K562 (cell line): ENCODE data around the gene RIN3. TPM values are rescaled to one million over a fixed set of nuclear protein-coding genes. Genes with fewer than 3 reads are reported as not detected.

Source experiments
- ATAC-seq: fragments of 200-7000 bp; cut with Tn5 transposase; 3 replicates; pipeline ENCODE4 v1.9.1; 2020; ENCODE audit warnings: moderate library complexity
- BruUV-seq: library from RNA; stranded (reverse); fragments of 400-500 nt; replicated peaks from 2 replicates; lab custom pipeline; 2021; lab: Mats Ljungman, UMichigan
- CTCF ChIA-PET: fragments of 300-600 bp; formaldehyde crosslinking; extraction: SDS; loops from one replicate; lab custom pipeline; 2021; ENCODE audit warnings: low intra/inter-chr PET ratio; lab: Yijun Ruan, JAX
- POLR2A ChIA-PET: fragments of 300-600, 350-650 bp; sonication (Branson Sonifier 250); formaldehyde crosslinking; extraction: SDS; loops from one replicate; lab custom pipeline; 2021; ENCODE audit warnings: antibody characterized with exemption, inconsistent platforms; lab: Yijun Ruan, JAX
- DNase-seq, 4 experiments: peaks; one replicate each; pipeline versions ENCODE4 v3.0.0 to v3.0.0-alpha.2; 2011 to 2018; ENCODE audit warnings: low spot score in 3 of 4, mixed read lengths in 3 of 4; ENCODE audit errors: extremely low read depth in 1 of 4
- FAIRE-seq: peaks from 2 replicates; lab custom pipeline; 2011; peaks lifted over from hg19 to GRCh38; lab: Jason Lieb, UNC
- H2AFZ ChIP-seq: 2 replicates; pipeline ENCODE4 v1.6.0; 2011; ENCODE audit warnings: low read depth, low read length, control low read depth, inconsistent platforms
- H3K27ac ChIP-seq: fragments of 200-600 bp; 3 replicates; pipeline ENCODE4 v1.8.0; 2011; ENCODE audit warnings: low read depth, mild to moderate bottlenecking, control low read depth, inconsistent platforms, low read length, moderate library complexity, mixed read lengths; ENCODE audit errors: extremely low read depth
- H3K27me3 ChIP-seq, 2 experiments: fragments of 300-600 bp in 1 of 2; 2 replicates in 1 of 2; 3 replicates in 1 of 2; pipeline versions ENCODE4 v1.6.0 to v1.8.0; 2011; ENCODE audit warnings: inconsistent platforms in 2 of 2, low read length in 2 of 2, mild to moderate bottlenecking in 1 of 2, mixed read lengths in 1 of 2, moderate library complexity in 1 of 2; ENCODE audit not compliant: control insufficient read depth in 2 of 2, insufficient read depth in 2 of 2
- H3K36me3 ChIP-seq: fragments of 300-600 bp; 3 replicates; pipeline ENCODE4 v1.8.0; 2011; ENCODE audit warnings: mild to moderate bottlenecking, low read length, inconsistent platforms; ENCODE audit not compliant: control insufficient read depth, insufficient read depth
- H3K4me1 ChIP-seq, 2 experiments: fragments of 200-600 bp in 1 of 2; replicated peaks in 1 of 2; 2 replicates in 1 of 2; 3 replicates in 1 of 2; pipeline versions ENCODE4 v1.5.1 to v1.8.0; 2011; ENCODE audit warnings: inconsistent platforms in 2 of 2, low read length in 2 of 2, mild to moderate bottlenecking in 1 of 2, mixed read lengths in 1 of 2, moderate library complexity in 1 of 2; ENCODE audit not compliant: control insufficient read depth in 2 of 2, insufficient read depth in 2 of 2
- H3K4me2 ChIP-seq: 2 replicates; pipeline ENCODE4 v1.6.1; 2011; ENCODE audit warnings: low read length, control low read depth, inconsistent platforms, mixed read lengths; ENCODE audit not compliant: insufficient read depth
- H3K4me3 ChIP-seq: fragments of 200-600 bp; sonication (generic), shearing (Covaris generic); 2 replicates; pipeline ENCODE4 v1.5.1; 2016; ENCODE audit warnings: control low read depth, inconsistent platforms
- H3K79me2 ChIP-seq: fragments of 200-600 bp; 3 replicates; pipeline ENCODE4 v1.8.0; 2011; ENCODE audit warnings: low read length, inconsistent platforms; ENCODE audit not compliant: control insufficient read depth, insufficient read depth
- H3K9ac ChIP-seq, 2 experiments: 2 replicates each; pipeline versions ENCODE4 v1.6.0 to v1.6.1; 2011; ENCODE audit warnings: low read depth in 2 of 2, low read length in 2 of 2, control low read depth in 1 of 2, inconsistent platforms in 1 of 2, mild to moderate bottlenecking in 1 of 2, mixed read lengths in 1 of 2; ENCODE audit not compliant: insufficient read depth in 1 of 2
- H3K9me1 ChIP-seq: one replicate; pipeline ENCODE4 v1.6.0; 2011; ENCODE audit warnings: inconsistent platforms, mild to moderate bottlenecking, low read length, moderate library complexity; ENCODE audit not compliant: control insufficient read depth, insufficient read depth
- H3K9me3 ChIP-seq: replicated peaks from 2 replicates; pipeline ENCODE4 v1.5.1; 2011; ENCODE audit warnings: low read depth, low read length, inconsistent platforms; ENCODE audit not compliant: control insufficient read depth, insufficient read depth
- H4K20me1 ChIP-seq: replicated peaks from 2 replicates; pipeline ENCODE4 v1.6.1; 2011; ENCODE audit warnings: low read length, inconsistent platforms, mixed read lengths; ENCODE audit not compliant: control insufficient read depth, insufficient read depth
- GABPA ChIP-seq: fragments of 200-800 bp; sonication (Bioruptor generic); conservative IDR thresholded peaks from 2 replicates; pipeline ENCODE4 v1.6.1; 2016; ENCODE audit warnings: low read depth, missing genetic modification characterization, missing compliant biosample characterization
- TFAM ChIP-seq: fragments of 250-450 bp; sonication (Bioruptor Pico); conservative IDR thresholded peaks from 2 replicates; pipeline ENCODE4 v1.5.0; 2021; ENCODE audit warnings: mild to moderate bottlenecking, moderate library complexity
- ZBTB17 ChIP-seq: fragments of 450-650 bp; formaldehyde crosslinking; IDR thresholded peaks from 2 replicates; pipeline ENCODE4 v1.4.0; 2020; ENCODE audit warnings: mild to moderate bottlenecking
- ZNF507 ChIP-seq: conservative IDR thresholded peaks from 2 replicates; pipeline ENCODE4 v1.6.1; 2017; ENCODE audit warnings: missing genetic modification characterization, missing compliant biosample characterization
- WGBS: fragments of 100-300 bp; shearing (Covaris generic); methylation state at CpG from one replicate; pipeline ENCODE4 v1.1.6; 2016; ENCODE audit warnings: low coverage, mixed read lengths; ENCODE audit not compliant: insufficient coverage; ENCODE audit errors: missing lambda C conversion rate; 5-methylcytosine and 5-hydroxymethylcytosine counted together
- in situ Hi-C: fragments of 300-500 bp; cut with MboI; formaldehyde crosslinking; loops from 4 replicates; pipeline ENCODE4 v1.15.0; 2018; ENCODE audit warnings: inconsistent platforms, mixed read lengths
- intact Hi-C: fragments of 100-400 bp; cut with micrococcal nuclease; formaldehyde crosslinking; loops from 2 replicates; pipeline ENCODE4 v1.14.2; 2022
- polyA plus RNA-seq, 8 experiments: library from polyadenylated mRNA; depleted of rRNA in 4 of 8; stranded (reverse) in 5 of 8; unstranded in 3 of 8; fragments of >200 nt; fragmentation: Nextera tagmentation in 2 of 8; fragmentation: Illumina TruSeq in 1 of 8; extraction: Ambion mirVana in 2 of 8; extraction: Trizol in 1 of 8; gene quantifications; 2 replicates each; pipeline versions ENCODE4 v1.2.1 to v1.2.3, GENCODE V29; 2011 to 2014; ENCODE audit warnings: inconsistent platforms in 1 of 8, missing spikeins in 1 of 8
- total RNA-seq, 7 experiments: library from RNA; depleted of rRNA in 6 of 7; stranded (reverse); fragments of >200 nt in 6 of 7; fragmentation: Illumina TruSeq in 2 of 7; extraction: Trizol in 2 of 7; gene quantifications; 2 replicates each; pipeline versions ENCODE4 v1.2.1 to v1.2.3, GENCODE V29; 2011 to 2021; ENCODE audit warnings: low replicate concordance in 1 of 7
- TF ChIP-seq, protein P1 (sequence below): fragments of 250-450 bp; sonication (Bioruptor Pico); IDR thresholded peaks from 2 replicates; pipeline ENCODE4 v1.4.0; 2020
- TF ChIP-seq, protein P2 (sequence below): fragments of 250-450 bp; sonication (Bioruptor Pico); IDR thresholded peaks from 2 replicates; pipeline ENCODE4 v1.5.0; 2020; ENCODE audit warnings: mild to moderate bottlenecking, borderline replicate concordance
- TF ChIP-seq, protein P3 (sequence below): sonication (generic); formaldehyde crosslinking; IDR thresholded peaks from 2 replicates; pipeline ENCODE4 v1.8.1; 2022; ENCODE audit warnings: missing genetic modification reagents

Gene RIN3
- total and polyA plus RNA-seq, 9 of the 15 experiments (the other 6 are each of a cell fraction or from before 2014, with no cell fraction given): 0.01 to 0.49 (median 0.08) TPM; not detected in 5

DNA sequence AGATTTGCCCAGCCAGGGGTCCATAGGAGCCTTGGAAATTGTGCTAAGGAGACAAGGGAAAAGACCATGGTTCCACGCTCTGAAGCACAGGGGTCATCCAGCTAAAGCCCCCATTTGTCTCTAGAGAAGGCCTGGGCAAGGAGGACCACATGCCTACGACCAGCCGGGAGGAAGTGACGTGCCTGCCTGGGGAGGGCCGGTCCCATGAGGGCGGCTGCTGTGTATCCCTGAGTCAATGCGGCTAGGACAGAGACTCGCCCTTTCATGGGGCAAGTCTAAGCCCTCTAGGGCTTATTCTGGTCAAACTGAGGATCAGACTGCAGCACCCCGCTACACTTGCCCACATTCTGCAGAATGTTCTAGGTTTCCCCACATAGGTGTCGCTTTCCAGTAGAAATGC, 20.6 kb upstream of the RIN3 start:
- no peak overlapping the region for H3K4me2 ChIP-seq
- ATAC-seq: no peak

DNA sequence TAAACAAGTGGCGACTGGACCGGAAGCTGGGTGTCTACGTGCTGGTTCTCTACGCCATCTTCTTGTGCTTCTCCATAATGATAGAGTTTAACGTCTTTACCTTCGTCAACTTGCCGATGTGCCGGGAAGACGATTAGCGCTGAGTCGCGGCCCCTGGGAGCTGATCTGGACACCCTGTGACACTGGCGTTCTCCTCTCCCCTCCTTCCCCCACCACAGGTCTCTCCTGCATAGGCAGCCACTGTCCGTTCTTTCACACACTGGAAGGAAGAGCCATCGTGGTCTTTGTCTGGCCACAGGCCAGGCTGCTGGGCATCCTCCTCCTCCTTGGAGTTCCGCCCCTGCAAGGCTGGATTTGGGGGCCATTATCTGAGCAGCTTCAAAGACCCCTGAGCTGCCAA, 20.1 kb upstream of the RIN3 start:
- CTCF ChIA-PET: no interaction called here
- DNase-seq: no peak
- BruUV-seq: no TSS peak
- TF ChIP-seq ZNF507 (tag): no peak
- TF ChIP-seq, protein P1, sequence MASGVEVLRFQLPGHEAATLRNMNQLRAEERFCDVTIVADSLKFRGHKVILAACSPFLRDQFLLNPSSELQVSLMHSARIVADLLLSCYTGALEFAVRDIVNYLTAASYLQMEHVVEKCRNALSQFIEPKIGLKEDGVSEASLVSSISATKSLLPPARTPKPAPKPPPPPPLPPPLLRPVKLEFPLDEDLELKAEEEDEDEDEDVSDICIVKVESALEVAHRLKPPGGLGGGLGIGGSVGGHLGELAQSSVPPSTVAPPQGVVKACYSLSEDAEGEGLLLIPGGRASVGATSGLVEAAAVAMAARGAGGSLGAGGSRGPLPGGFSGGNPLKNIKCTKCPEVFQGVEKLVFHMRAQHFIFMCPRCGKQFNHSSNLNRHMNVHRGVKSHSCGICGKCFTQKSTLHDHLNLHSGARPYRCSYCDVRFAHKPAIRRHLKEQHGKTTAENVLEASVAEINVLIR (CRISPR knock-in tag): no peak
- TF ChIP-seq, protein P2, sequence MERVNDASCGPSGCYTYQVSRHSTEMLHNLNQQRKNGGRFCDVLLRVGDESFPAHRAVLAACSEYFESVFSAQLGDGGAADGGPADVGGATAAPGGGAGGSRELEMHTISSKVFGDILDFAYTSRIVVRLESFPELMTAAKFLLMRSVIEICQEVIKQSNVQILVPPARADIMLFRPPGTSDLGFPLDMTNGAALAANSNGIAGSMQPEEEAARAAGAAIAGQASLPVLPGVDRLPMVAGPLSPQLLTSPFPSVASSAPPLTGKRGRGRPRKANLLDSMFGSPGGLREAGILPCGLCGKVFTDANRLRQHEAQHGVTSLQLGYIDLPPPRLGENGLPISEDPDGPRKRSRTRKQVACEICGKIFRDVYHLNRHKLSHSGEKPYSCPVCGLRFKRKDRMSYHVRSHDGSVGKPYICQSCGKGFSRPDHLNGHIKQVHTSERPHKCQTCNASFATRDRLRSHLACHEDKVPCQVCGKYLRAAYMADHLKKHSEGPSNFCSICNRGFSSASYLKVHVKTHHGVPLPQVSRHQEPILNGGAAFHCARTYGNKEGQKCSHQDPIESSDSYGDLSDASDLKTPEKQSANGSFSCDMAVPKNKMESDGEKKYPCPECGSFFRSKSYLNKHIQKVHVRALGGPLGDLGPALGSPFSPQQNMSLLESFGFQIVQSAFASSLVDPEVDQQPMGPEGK: no peak
- TF ChIP-seq ZBTB17: no peak
- no peak for TF ChIP-seq TFAM

More for the DNA sequence above, 20.6 kb upstream of the RIN3 start:
- no peaks in the 10 kb centered on the region for H3K9me1 ChIP-seq
- H3K79me2 ChIP-seq: no peaks in the 10 kb centered on the region
- no peak overlapping the region for H3K27ac ChIP-seq
- no peak overlapping the region for H3K9ac ChIP-seq
- no peak overlapping the region for H2AFZ ChIP-seq
- H4K20me1 ChIP-seq: no peaks in the 10 kb centered on the region
- H3K4me1 ChIP-seq: no peaks in the 10 kb centered on the region
- H3K27me3 ChIP-seq: peaks cover 3 to 49% of the 10 kb centered on the region in 2 experiments; a peak in 4 of 5 replicates
- no peaks in the 10 kb centered on the region for H3K36me3 ChIP-seq
- TF ChIP-seq GABPA (tag): 0 out of 2 replicates have a peak, but pooled peaks have one; percentile 20
- TF ChIP-seq, protein P3, sequence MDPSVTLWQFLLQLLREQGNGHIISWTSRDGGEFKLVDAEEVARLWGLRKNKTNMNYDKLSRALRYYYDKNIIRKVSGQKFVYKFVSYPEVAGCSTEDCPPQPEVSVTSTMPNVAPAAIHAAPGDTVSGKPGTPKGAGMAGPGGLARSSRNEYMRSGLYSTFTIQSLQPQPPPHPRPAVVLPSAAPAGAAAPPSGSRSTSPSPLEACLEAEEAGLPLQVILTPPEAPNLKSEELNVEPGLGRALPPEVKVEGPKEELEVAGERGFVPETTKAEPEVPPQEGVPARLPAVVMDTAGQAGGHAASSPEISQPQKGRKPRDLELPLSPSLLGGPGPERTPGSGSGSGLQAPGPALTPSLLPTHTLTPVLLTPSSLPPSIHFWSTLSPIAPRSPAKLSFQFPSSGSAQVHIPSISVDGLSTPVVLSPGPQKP (CRISPR knock-in tag): no peak
- ChIA-PET POLR2A (no interaction called here), CTCF (no interaction called here)
- BruUV-seq: no TSS peak
- no peaks in the 10 kb centered on the region for H3K9me3 ChIP-seq
- DNase-seq: no peak
- WGBS: 3% methylated on average over 9 of the region's 10 CpGs
- FAIRE-seq: no peak
- in situ Hi-C loops (no loop called here), intact Hi-C loops (no loop called here)
- H3K4me3 ChIP-seq: no peak overlapping the region

More for the DNA sequence above, 20.1 kb upstream of the RIN3 start:
- Histone ChIP-seq H3K36me3 (no peaks in the 10 kb centered on the region), H3K4me2 (no peak overlapping the region), H2AFZ (no peak overlapping the region), H3K27me3 (peaks cover 3 to 49% of the 10 kb centered on the region in 2 experiments; a peak in 4 of 5 replicates), H3K79me2 (no peaks in the 10 kb centered on the region), H3K27ac (no peak overlapping the region), H3K9me1 (no peaks in the 10 kb centered on the region), H3K4me1 (no peaks in the 10 kb centered on the region), H3K4me3 (no peak overlapping the region), H3K9ac (no peak overlapping the region), H4K20me1 (no peaks in the 10 kb centered on the region), H3K9me3 (no peaks in the 10 kb centered on the region)
- 0% methylated on average over 14 of the region's 16 CpGs for WGBS
- intact Hi-C loops: no loop called here
- ATAC-seq (no peak), FAIRE-seq (no peak)
- in situ Hi-C loops: no loop called here
- POLR2A ChIA-PET: no interaction called here
